Transverse colon (tissue), 4 donors: ENCODE data around the gene PIK3CD.

ENCODE experiments used
- EP300 ChIP-seq: sonication (generic); formaldehyde crosslinking; IDR thresholded peaks from one replicate; pipeline ENCODE4 v1.6.1; 2017; ENCODE audit warnings: antibody characterized with exemption, low read depth
- POLR2A ChIP-seq: fragments of 450-650 bp; IDR thresholded peaks from one replicate; pipeline ENCODE4 v1.6.1; 2016; ENCODE audit warnings: antibody characterized with exemption, mild to moderate bottlenecking, moderate library complexity
- POLR2AphosphoS5 ChIP-seq, 3 donors: sonication (generic); formaldehyde crosslinking; IDR thresholded peaks; one replicate each; pipeline ENCODE4 v1.6.1; 2016; ENCODE audit warnings: antibody characterized with exemption in 3 of 3
- TF ChIP-seq, protein P1 (sequence below), 5 experiments: fragments of 200-600 bp in 3 of 5; fragments of 450-650 bp in 2 of 5; sonication (generic) in 3 of 5; IDR thresholded peaks; 1 replicate in 2 of 5; 2 replicates in 3 of 5; pipeline ENCODE4 v1.5.1; 2016 to 2017; ENCODE audit warnings: antibody characterized with exemption in 5 of 5, inconsistent platforms in 3 of 5, mild to moderate bottlenecking in 2 of 5, moderate library complexity in 1 of 5

- TF ChIP-seq POLR2A (no peak), POLR2AphosphoS5 (IDR thresholded peaks at IDR 0.05) (no peak), EP300 (no peak)
- TF ChIP-seq, protein P1, sequence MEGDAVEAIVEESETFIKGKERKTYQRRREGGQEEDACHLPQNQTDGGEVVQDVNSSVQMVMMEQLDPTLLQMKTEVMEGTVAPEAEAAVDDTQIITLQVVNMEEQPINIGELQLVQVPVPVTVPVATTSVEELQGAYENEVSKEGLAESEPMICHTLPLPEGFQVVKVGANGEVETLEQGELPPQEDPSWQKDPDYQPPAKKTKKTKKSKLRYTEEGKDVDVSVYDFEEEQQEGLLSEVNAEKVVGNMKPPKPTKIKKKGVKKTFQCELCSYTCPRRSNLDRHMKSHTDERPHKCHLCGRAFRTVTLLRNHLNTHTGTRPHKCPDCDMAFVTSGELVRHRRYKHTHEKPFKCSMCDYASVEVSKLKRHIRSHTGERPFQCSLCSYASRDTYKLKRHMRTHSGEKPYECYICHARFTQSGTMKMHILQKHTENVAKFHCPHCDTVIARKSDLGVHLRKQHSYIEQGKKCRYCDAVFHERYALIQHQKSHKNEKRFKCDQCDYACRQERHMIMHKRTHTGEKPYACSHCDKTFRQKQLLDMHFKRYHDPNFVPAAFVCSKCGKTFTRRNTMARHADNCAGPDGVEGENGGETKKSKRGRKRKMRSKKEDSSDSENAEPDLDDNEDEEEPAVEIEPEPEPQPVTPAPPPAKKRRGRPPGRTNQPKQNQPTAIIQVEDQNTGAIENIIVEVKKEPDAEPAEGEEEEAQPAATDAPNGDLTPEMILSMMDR (IDR thresholded peaks at IDR 0.05), result no peak
These were observed 16.5 kb downstream of the PIK3CD start for GRCh38 chr1:9668080-9668479.
